HEK293 (cell line): ENCODE measurements around the gene KRTAP21-1.
A peak's percentile ranks its signal among the peaks of the same experiment; 100 is the strongest.

ENCODE experiments used
- AEBP2 ChIP-seq: fragments of 450-650 bp; formaldehyde crosslinking; IDR thresholded peaks from 2 replicates; pipeline ENCODE4 v1.5.1; 2016; ENCODE audit warnings: missing biosample characterization, missing genetic modification characterization, borderline replicate concordance
- EGR2 ChIP-seq: fragments of 450-650 bp; formaldehyde crosslinking; IDR thresholded peaks from 2 replicates; pipeline ENCODE4 v1.5.1; 2016; ENCODE audit warnings: low read depth, missing biosample characterization, missing genetic modification characterization
- KLF16 ChIP-seq: fragments of 450-650 bp; formaldehyde crosslinking; IDR thresholded peaks from 2 replicates; pipeline ENCODE4 v1.5.1; 2017; ENCODE audit warnings: missing biosample characterization, missing genetic modification characterization
- KLF17 ChIP-seq: fragments of 450-650 bp; formaldehyde crosslinking; IDR thresholded peaks from 2 replicates; pipeline ENCODE4 v1.5.1; 2016; ENCODE audit warnings: missing biosample characterization, missing genetic modification characterization
- KLF9 ChIP-seq: fragments of 450-650 bp; formaldehyde crosslinking; IDR thresholded peaks from 2 replicates; pipeline ENCODE4 v1.5.1; 2016; ENCODE audit warnings: missing biosample characterization, missing genetic modification characterization, low read depth
- PRDM10 ChIP-seq: fragments of 450-650 bp; formaldehyde crosslinking; IDR thresholded peaks from 2 replicates; pipeline ENCODE4 v1.5.1; 2016; ENCODE audit warnings: missing biosample characterization, missing genetic modification characterization
- ZBTB26 ChIP-seq: fragments of 450-650 bp; formaldehyde crosslinking; optimal IDR thresholded peaks from 2 replicates; pipeline ENCODE3; 2016; ENCODE audit warnings: missing biosample characterization, mild to moderate bottlenecking, missing genetic modification characterization
- ZBTB8A ChIP-seq: fragments of 450-650 bp; formaldehyde crosslinking; IDR thresholded peaks from 2 replicates; pipeline ENCODE4 v1.5.1; 2016; ENCODE audit warnings: missing biosample characterization, missing genetic modification characterization
- ZNF114 ChIP-seq: fragments of 450-650 bp; formaldehyde crosslinking; IDR thresholded peaks from 2 replicates; pipeline ENCODE4 v1.5.0; 2017; ENCODE audit warnings: missing biosample characterization, missing genetic modification characterization
- ZNF148 ChIP-seq: fragments of 450-650 bp; formaldehyde crosslinking; IDR thresholded peaks from 2 replicates; pipeline ENCODE4 v1.5.0; 2017; ENCODE audit warnings: missing biosample characterization, missing genetic modification characterization, borderline replicate concordance
- ZNF175 ChIP-seq: fragments of 450-650 bp; formaldehyde crosslinking; IDR thresholded peaks from 2 replicates; pipeline ENCODE4 v1.5.1; 2016; ENCODE audit warnings: missing biosample characterization, missing genetic modification characterization
- ZNF274 ChIP-seq, 2 experiments: fragments of 200-500 bp in 1 of 2; fragments of 450-650 bp in 1 of 2; sonication (Bioruptor generic) in 1 of 2; formaldehyde crosslinking in 1 of 2; IDR thresholded peaks; 2 replicates each; pipeline versions ENCODE4 v1.5.1 to v1.6.1; 2014 to 2016; ENCODE audit warnings: borderline replicate concordance in 1 of 2, inconsistent platforms in 1 of 2, low read length in 1 of 2, missing biosample characterization in 1 of 2, missing genetic modification characterization in 1 of 2
- ZNF292 ChIP-seq: fragments of 450-650 bp; formaldehyde crosslinking; IDR thresholded peaks from 2 replicates; pipeline ENCODE4 v1.5.1; 2016; ENCODE audit warnings: low read depth, missing biosample characterization, missing genetic modification characterization, borderline replicate concordance
- ZNF324 ChIP-seq: fragments of 450-650 bp; formaldehyde crosslinking; IDR thresholded peaks from 2 replicates; pipeline ENCODE4 v1.5.1; 2016; ENCODE audit warnings: missing biosample characterization, missing genetic modification characterization
- ZNF362 ChIP-seq: fragments of 450-650 bp; formaldehyde crosslinking; IDR thresholded peaks from 2 replicates; pipeline ENCODE4 v1.5.1; 2016; ENCODE audit warnings: missing biosample characterization, missing genetic modification characterization
- ZNF426 ChIP-seq: fragments of 450-650 bp; formaldehyde crosslinking; IDR thresholded peaks from 2 replicates; pipeline ENCODE4 v1.5.1; 2017; ENCODE audit warnings: missing biosample characterization, missing genetic modification characterization, mild to moderate bottlenecking, inconsistent platforms, moderate library complexity
- ZNF433 ChIP-seq: fragments of 450-650 bp; formaldehyde crosslinking; IDR thresholded peaks from 2 replicates; pipeline ENCODE4 v1.5.1; 2016; ENCODE audit warnings: missing biosample characterization, missing genetic modification characterization, low read depth
- ZNF449 ChIP-seq: fragments of 450-650 bp; formaldehyde crosslinking; IDR thresholded peaks from 2 replicates; pipeline ENCODE4 v1.5.1; 2017; ENCODE audit warnings: missing biosample characterization, mild to moderate bottlenecking, missing genetic modification characterization, moderate library complexity
- ZNF549 ChIP-seq: fragments of 450-650 bp; IDR thresholded peaks from 2 replicates; pipeline ENCODE4 v1.5.1; 2018; ENCODE audit warnings: missing biosample characterization, missing genetic modification characterization, mild to moderate bottlenecking, inconsistent platforms, moderate library complexity
- ZNF560 ChIP-seq: fragments of 450-650 bp; formaldehyde crosslinking; IDR thresholded peaks from 2 replicates; pipeline ENCODE4 v1.5.1; 2017; ENCODE audit warnings: missing biosample characterization, missing genetic modification characterization, borderline replicate concordance
- ZNF561 ChIP-seq: fragments of 450-650 bp; IDR thresholded peaks from 2 replicates; pipeline ENCODE4 v1.5.1; 2018; ENCODE audit warnings: missing biosample characterization, missing genetic modification characterization, borderline replicate concordance
- ZNF600 ChIP-seq: fragments of 450-650 bp; formaldehyde crosslinking; IDR thresholded peaks from 2 replicates; pipeline ENCODE4 v1.5.1; 2016; ENCODE audit warnings: missing biosample characterization, missing genetic modification characterization
- ZNF626 ChIP-seq: fragments of 450-650 bp; sonication (Bioruptor Pico); formaldehyde crosslinking; IDR thresholded peaks from 2 replicates; pipeline ENCODE4 v1.5.1; 2018; ENCODE audit warnings: missing biosample characterization, missing genetic modification characterization, inconsistent platforms
- ZNF704 ChIP-seq: fragments of 450-650 bp; formaldehyde crosslinking; IDR thresholded peaks from 2 replicates; pipeline ENCODE4 v1.5.1; 2016; ENCODE audit warnings: missing biosample characterization, missing genetic modification characterization
- ZNF76 ChIP-seq: fragments of 450-650 bp; formaldehyde crosslinking; IDR thresholded peaks from 2 replicates; pipeline ENCODE4; 2016; ENCODE audit warnings: low read depth, missing biosample characterization, missing genetic modification characterization, borderline replicate concordance

The KRTAP21-1 gene

GRCh38 chr21:30800605-30801004 lies 45.4 kb upstream of the KRTAP21-1 start (continued):
- TF ChIP-seq ZNF362 (no peak), ZNF114 (tag by site-specific recombination) (no peak), KLF9 (tag by site-specific recombination) (no peak), ZNF292 (tag by site-specific recombination) (0 out of 2 replicates have a peak, but pooled peaks have one; percentile 40), KLF17 (tag by site-specific recombination) (no peak), ZBTB8A (tag by site-specific recombination) (0 out of 2 replicates have a peak, but pooled peaks have one; percentile 41), ZNF561 (tag by site-specific recombination) (no peak), ZNF433 (tag by site-specific recombination) (no peak), PRDM10 (no peak), ZNF560 (no peak), ZNF704 (tag by site-specific recombination) (no peak), ZNF324 (no peak), ZNF76 (tag by site-specific recombination) (no peak), ZNF148 (tag by site-specific recombination) (no peak), AEBP2 (tag by site-specific recombination) (peak; percentile 41; the same call in 1 of the 2 replicates), ZNF626 (tag by site-specific recombination) (no peak), ZNF426 (peak; percentile 64), ZNF600 (tag by site-specific recombination) (no peak), ZNF449 (no peak), EGR2 (tag by site-specific recombination) (no peak), ZBTB26 (tag by site-specific recombination) (no peak), ZNF175 (tag by site-specific recombination) (no peak), KLF16 (tag by site-specific recombination) (no peak), ZNF274 (IDR thresholded peaks at IDR 0.05; ENCODE audit: low read length) (no peak), ZNF274 (tag by site-specific recombination; IDR thresholded peaks at IDR 0.05; ENCODE audit: borderline replicate concordance) (no peak), ZNF549 (tag by site-specific recombination) (no peak)
